Right cardiac atrium (tissue), 5 donors: Measurements from ENCODE around the gene ZNF763. TPM values are rescaled to one million over a fixed set of nuclear protein-coding genes. Genes with fewer than 3 reads are reported as not detected.

Experiments used
- ATAC-seq, 2 donors: fragments of 200-7000 bp; cut with Tn5 transposase; one replicate each; pipeline versions ENCODE4 v1.8.0 to v1.9.1; 2020; ENCODE audit warnings: moderate library complexity in 2 of 2, mild to moderate bottlenecking in 1 of 2
- DNase-seq, 3 donors: peaks; one replicate each; pipeline ENCODE4 v3.0.0-alpha.2; 2020
- H3K27ac ChIP-seq: one replicate; pipeline ENCODE4 v1.5.1; 2013; ENCODE audit warnings: mild to moderate bottlenecking, low read length, control low read depth, moderate library complexity
- H3K27me3 ChIP-seq: one replicate; pipeline ENCODE4 v1.6.1; 2013; ENCODE audit not compliant: control insufficient read depth, insufficient read depth
- H3K4me1 ChIP-seq: one replicate; pipeline ENCODE4 v1.6.1; 2013; ENCODE audit warnings: low read length; ENCODE audit not compliant: control insufficient read depth, insufficient read depth
- H3K4me3 ChIP-seq: one replicate; pipeline ENCODE4 v1.5.1; 2013; ENCODE audit warnings: low read length, control low read depth
- H3K9me3 ChIP-seq: one replicate; pipeline ENCODE4 v1.6.1; 2013; ENCODE audit warnings: low read length; ENCODE audit not compliant: control insufficient read depth
- WGBS: extraction: QIAGEN DNeasy Blood & Tissue Kit; methylation state at CpG from one replicate; pipeline ENCODE4 v1.1.7; 2013; 5-methylcytosine and 5-hydroxymethylcytosine counted together
- intact Hi-C, 4 donors: fragments of 100-400 bp; cut with DNase I; formaldehyde crosslinking; loops; one replicate each; pipeline versions ENCODE4 v1.11.0 to v1.14.0; 2022 to 2023
- polyA plus RNA-seq: library from polyadenylated mRNA; stranded (reverse); fragments of 200-250 nt; gene quantifications from one replicate; pipeline ENCODE4 v1.2.3, GENCODE V29; 2013
- total RNA-seq, 4 donors: library from RNA; stranded (reverse); fragmentation: NEBNext Ultra II Directional; extraction: Animal tissue kit (Norgen Biotek cat#: 25700); gene quantifications; one replicate each; pipeline ENCODE4 v1.2.1, GENCODE V29; 2021
- donor health status: healthy with polysubstance abuse.
- donor health status: DM: no; HTN: yes; CAD: no.
- donor health status: DM: no; HTN: no; CAD: no.
- donor health status: DM: no; HTN: yes; CAD: no; lungs with severe emphysema.
- donor health status: DM: yes; HTN: yes; CAD: no.

The ZNF763 gene
- total and polyA plus RNA-seq, 5 donors, result 1.8 to 5.9 (median 3.5) TPM

GRCh38 chr19:11995174-11995573 is 30.3 kb downstream of the ZNF763 start:
- no peak overlapping the region for H3K4me3 ChIP-seq
- ATAC-seq (peak in 1 of 2 donors; percentile 48), DNase-seq (no peak)
- no peaks in the 10 kb centered on the region for H3K27me3 ChIP-seq
- WGBS, result 66% methylated on average over 1 of the region's 1 CpG
- no peaks in the 10 kb centered on the region for H3K4me1 ChIP-seq
- intact Hi-C loops, result loop anchor here in 1 of 4 donors (10.0 kb wide), 1 partner anchor 200 kb away; the partner anchor contains the start of gene ZNF491
- no peaks in the 10 kb centered on the region for H3K9me3 ChIP-seq
- no peak overlapping the region for H3K27ac ChIP-seq

GRCh38 chr19:12000152-12000981 is 35.5 kb downstream of the ZNF763 start:
- Histone ChIP-seq H3K9me3 (no peaks in the 10 kb centered on the region), H3K27ac (no peak overlapping the region), H3K4me1 (no peaks in the 10 kb centered on the region), H3K4me3 (no peak overlapping the region), H3K27me3 (no peaks in the 10 kb centered on the region)
- ATAC-seq, result no peak
- intact Hi-C loops, result no loop called here
- 84% methylated on average over 9 of the region's 9 CpGs for WGBS
- no peak for DNase-seq

GRCh38 chr19:12015015-12015752 is 50.3 kb downstream of the ZNF763 start:
- Histone ChIP-seq H3K4me3 (no peak overlapping the region), H3K27ac (no peak overlapping the region), H3K27me3 (no peaks in the 10 kb centered on the region), H3K4me1 (no peaks in the 10 kb centered on the region), H3K9me3 (peaks cover 11% of the 10 kb centered on the region)
- DNase-seq, result no peak
- intact Hi-C loops, result no loop called here
- no peak for ATAC-seq
- WGBS, result 98% methylated on average over 9 of the region's 9 CpGs

GRCh38 chr19:12015753-12016116 is 50.9 kb downstream of the ZNF763 start:
- Histone ChIP-seq H3K9me3 (peaks cover 11% of the 10 kb centered on the region), H3K4me1 (no peaks in the 10 kb centered on the region), H3K27me3 (no peaks in the 10 kb centered on the region), H3K4me3 (no peak overlapping the region), H3K27ac (no peak overlapping the region)
- ATAC-seq (no peak), DNase-seq (no peak)
- WGBS, result 60% methylated on average over 2 of the region's 2 CpGs
- intact Hi-C loops, result no loop called here

Other genes starting within 250 kb of the ZNF763 start
- gene ZNF823, start 226.1 kb upstream of the ZNF763 start, total RNA-seq, result 1 to 10 TPM; 2.6 to 6.0 (median 4.5) TPM
- 2.2 TPM for gene ZNF823, start 226.1 kb upstream of the ZNF763 start, polyA plus RNA-seq
- 1 to 10 TPM; 5.6 to 6.8 (median 6.7) TPM for gene ZNF441, start 198.0 kb upstream of the ZNF763 start, total RNA-seq
- gene ZNF441, start 198.0 kb upstream of the ZNF763 start, polyA plus RNA-seq, result 3.0 TPM
- gene ZNF491, start 166.5 kb upstream of the ZNF763 start, total RNA-seq, result 1 to 10 TPM; 3.1 to 3.8 (median 3.4) TPM
- gene ZNF491, start 166.5 kb upstream of the ZNF763 start, polyA plus RNA-seq, result 2.2 TPM
- 1 to 10 TPM; 4.9 to 7.5 (median 6.2) TPM for gene ZNF440, start 150.8 kb upstream of the ZNF763 start, total RNA-seq
- 4.0 TPM for gene ZNF440, start 150.8 kb upstream of the ZNF763 start, polyA plus RNA-seq
- 1 to 10 TPM; 4.7 to 5.5 (median 5.4) TPM for gene ZNF439, start 116.3 kb upstream of the ZNF763 start, total RNA-seq
- gene ZNF439, start 116.3 kb upstream of the ZNF763 start, polyA plus RNA-seq, result 4.7 TPM
- gene ZNF69, start 77.3 kb upstream of the ZNF763 start, total RNA-seq, result 1 to 10 TPM; 4.6 to 6.1 (median 5.8) TPM
- gene ZNF69, start 77.3 kb upstream of the ZNF763 start, polyA plus RNA-seq, result 3.8 TPM
- gene ZNF700, start 39.9 kb upstream of the ZNF763 start, total RNA-seq, result 1 to 10 TPM; 4.6 to 6.2 (median 5.1) TPM
- gene ZNF700, start 39.9 kb upstream of the ZNF763 start, polyA plus RNA-seq, result 3.3 TPM
- gene ZNF433, start 70.6 kb downstream of the ZNF763 start, total RNA-seq, result 1 to 10 TPM; 3.5 to 5.0 (median 3.9) TPM
- gene ZNF433, start 70.6 kb downstream of the ZNF763 start, polyA plus RNA-seq, result 4.0 TPM
- gene ZNF878, start 87.9 kb downstream of the ZNF763 start, total RNA-seq, result under 1 TPM in 2 of 4 donors, not detected in 2; 0.20 to 0.38 TPM
- gene ZNF878, start 87.9 kb downstream of the ZNF763 start, polyA plus RNA-seq, result 0.23 TPM
- gene ZNF844, start 99.7 kb downstream of the ZNF763 start, total RNA-seq, result 10 to 100 TPM in 3 of 4 donors, 1 to 10 TPM in 1; 9.6 to 14.7 (median 13.6) TPM
- 5.6 TPM for gene ZNF844, start 99.7 kb downstream of the ZNF763 start, polyA plus RNA-seq
- gene ZNF20, start 175.3 kb downstream of the ZNF763 start, total RNA-seq, result 1 to 10 TPM in 3 of 4 donors, under 1 TPM in 1; 0.42 to 2.5 (median 2.1) TPM
- gene ZNF20, start 175.3 kb downstream of the ZNF763 start, polyA plus RNA-seq, result 1.2 TPM
- 1 to 10 TPM; 4.3 to 7.0 (median 5.4) TPM for gene ZNF625, start 191.7 kb downstream of the ZNF763 start, total RNA-seq
- gene ZNF625, start 191.7 kb downstream of the ZNF763 start, polyA plus RNA-seq, result 1.2 TPM
- 1 to 10 TPM; 5.3 to 7.2 (median 5.8) TPM for gene ZNF136, start 198.1 kb downstream of the ZNF763 start, total RNA-seq
- 3.6 TPM for gene ZNF136, start 198.1 kb downstream of the ZNF763 start, polyA plus RNA-seq